Heart left ventricle (tissue), 16 donors: ENCODE measurements around the gene ADORA3. TPM values are rescaled to one million over a fixed set of nuclear protein-coding genes. Genes with fewer than 3 reads are reported as not detected.

Source experiments
- ATAC-seq, 4 donors: fragments of 200-7000 bp; cut with Tn5 transposase; one replicate each; pipeline ENCODE4 v1.9.1; 2020 to 2022; ENCODE audit warnings: moderate library complexity in 4 of 4, mild to moderate bottlenecking in 3 of 4, moderate number of reproducible peaks in 1 of 4
- DNase-seq, 5 donors: peaks; one replicate each; pipeline ENCODE4 v3.0.0-alpha.2; 2020
- H3K27ac ChIP-seq, 12 donors: fragments of 200-600 bp; sonication (generic) in 4 of 12; one replicate each; pipeline versions ENCODE4 v1.5.0 to v1.8.0; 2016 to 2022; ENCODE audit warnings: mild to moderate bottlenecking in 2 of 12
- H3K27me3 ChIP-seq, 9 donors: fragments of 200-600 bp; sonication (generic) in 2 of 9; one replicate each; pipeline versions ENCODE4 v1.5.1 to v1.8.0; 2016 to 2022; ENCODE audit warnings: mild to moderate bottlenecking in 3 of 9
- H3K36me3 ChIP-seq, 9 donors: fragments of 200-600 bp; sonication (generic) in 2 of 9; one replicate each; pipeline versions ENCODE4 v1.5.0 to v1.8.0; 2018 to 2022; ENCODE audit warnings: mild to moderate bottlenecking in 2 of 9
- H3K4me1 ChIP-seq, 12 donors: fragments of 200-600 bp; sonication (generic) in 4 of 12; one replicate each; pipeline versions ENCODE4 v1.5.0 to v1.8.0; 2016 to 2022; ENCODE audit warnings: mild to moderate bottlenecking in 3 of 12
- H3K4me3 ChIP-seq, 12 donors: fragments of 200-600 bp; sonication (generic) in 4 of 12; one replicate each; pipeline versions ENCODE4 v1.5.0 to v1.8.0; 2017 to 2022; ENCODE audit warnings: mild to moderate bottlenecking in 9 of 12, moderate library complexity in 4 of 12
- H3K9me3 ChIP-seq, 12 donors: fragments of 200-600 bp; sonication (generic) in 4 of 12; one replicate each; pipeline versions ENCODE4 v1.5.0 to v1.8.0; 2016 to 2022; ENCODE audit warnings: mild to moderate bottlenecking in 1 of 12
- CTCF ChIP-seq, 12 donors: fragments of 200-600 bp; sonication (generic) in 4 of 12; IDR thresholded peaks; one replicate each; pipeline versions ENCODE4 v1.5.0 to v1.8.0; 2018 to 2022; ENCODE audit warnings: antibody characterized with exemption in 12 of 12, mild to moderate bottlenecking in 5 of 12
- POLR2A ChIP-seq, 2 donors: fragments of 450-650 bp; IDR thresholded peaks; one replicate each; pipeline ENCODE4 v1.6.1; 2017; ENCODE audit warnings: antibody characterized with exemption in 2 of 2, mild to moderate bottlenecking in 2 of 2, moderate library complexity in 2 of 2
- WGBS, 4 donors: extraction: QIAGEN DNeasy Blood & Tissue Kit in 2 of 4; methylation state at CpG; one replicate each; pipeline versions ENCODE4 v1.1.5 to v1.1.7; 2013 to 2018; 5-methylcytosine and 5-hydroxymethylcytosine counted together
- intact Hi-C, 10 donors: fragments of 100-400 bp; cut with DNase I; formaldehyde crosslinking; loops; one replicate each; pipeline versions ENCODE4 v1.11.1 to v1.14.2; 2022
- polyA plus RNA-seq, 2 donors: library from polyadenylated mRNA; stranded (reverse); fragments of 200-250 nt; gene quantifications; one replicate each; pipeline ENCODE4 v1.2.3, GENCODE V29; 2013
- total RNA-seq, 9 donors: library from RNA; depleted of rRNA in 2 of 9; stranded (reverse); fragments of >200 nt in 2 of 9; fragmentation: NEBNext Ultra II Directional in 3 of 9; extraction: Animal tissue kit (Norgen Biotek cat#: 25700) in 3 of 9; gene quantifications; one replicate each; pipeline versions ENCODE4 v1.1.0 to v1.2.4, GENCODE V29; 2016 to 2023
- donor health status: ischemic (EF 13 %, LVEDD 7.1; RV severe dilation, severe dysfunction).
- donor health status: healthy with polysubstance abuse.
- donor health status: DM: no; HTN: yes; CAD: no.
- donor health status: DM: no; HTN: no; CAD: no.
- donor health status: ischemic (EF 25% LVEDD 6.9; RV normal size, moderate dysfunction).
- donor health status: ischemic (EF 25% LVEDD 5.7; RV mildly dilated, moderate dysfunction).
- donor health status: healthy.
- donor health status: DM: yes; HTN: yes; CAD: no.
- donor health status: ischemic (EF 35%, LVEDD 5.7; RV mildly dilated, moderate dysfunction).
- donor health status: nonischemic (EF 11% LVEDD 7.7; RV severe dilation, severe dysfunction).
- donor health status: DM: yes; HTN: yes; CAD: no.
- donor health status: PGD.
- donor health status: ischemic (EF 29% LVEDD 5.4; RV normal size, mild dysfunction).
- donor health status: nonischemic (EF 23%, LVEDD 6.1; RV moderate dilation, normal function).

Gene ADORA3
- total and polyA plus RNA-seq, 11 donors: 0.12 to 6.2 (median 1.5) TPM

GRCh38 chr1:111449703-111450017 is 53.8 kb downstream of the ADORA3 start:
- TF ChIP-seq POLR2A (IDR thresholded peaks at IDR 0.05) (no peak), CTCF (IDR thresholded peaks at IDR 0.05) (no peak)
- Histone ChIP-seq H3K27me3 (no peaks in the 10 kb centered on the region), H3K4me1 (peaks cover 5 to 69% (median 49%) of the 10 kb centered on the region in 12 donors), H3K27ac (peak overlapping the region; percentile 76 to 96 (median 90)), H3K4me3 (peak overlapping the region; percentile 58 to 96 (median 85)), H3K36me3 (peaks cover 2 to 63% (median 54%) of the 10 kb centered on the region in 9 donors), H3K9me3 (no peaks in the 10 kb centered on the region)
- ATAC-seq: no peak
- intact Hi-C loops: loop anchor here in 2 of 10 donors (2.0 to 5.0 kb wide), 2 partner anchors 59 to 307 kb away; partner anchors contain the start of genes CEPT1 (in 1 of the 2) and DRAM2 (in 1 of the 2)
- DNase-seq: no peak
- WGBS, 4 donors: 0 to 1% (median 1%) methylated on average over 8 of the region's 8 CpGs

Other genes starting within 250 kb of the ADORA3 start
- gene CHIA, start 212.8 kb downstream of the ADORA3 start, total RNA-seq: under 1 TPM in 1 of 9 donors, not detected in 8; 0.61 TPM
- gene CHIA, start 212.8 kb downstream of the ADORA3 start, polyA plus RNA-seq: under 1 TPM in 1 of 2 donors, not detected in 1; 0.10 TPM
- gene OVGP1, start 75.9 kb downstream of the ADORA3 start, total RNA-seq: 1 to 10 TPM in 1 of 9 donors, under 1 TPM in 8; 0.30 to 1.4 (median 0.63) TPM
- under 1 TPM; 0.28 to 0.61 TPM for gene OVGP1, start 75.9 kb downstream of the ADORA3 start, polyA plus RNA-seq
- 10 to 100 TPM; 30.5 to 48.4 (median 34.0) TPM for gene WDR77, start 54.4 kb downstream of the ADORA3 start, total RNA-seq
- 10 to 100 TPM; 25.6 to 64.3 TPM for gene WDR77, start 54.4 kb downstream of the ADORA3 start, polyA plus RNA-seq
- 100 to 1,000 TPM; 394 to 878 (median 625) TPM for gene ATP5PB, start 54.2 kb downstream of the ADORA3 start, total RNA-seq
- 100 to 1,000 TPM; 563 to 710 TPM for gene ATP5PB, start 54.2 kb downstream of the ADORA3 start, polyA plus RNA-seq
- gene C1orf162, start 29.6 kb downstream of the ADORA3 start, total RNA-seq: 10 to 100 TPM in 2 of 9 donors, 1 to 10 TPM in 7; 2.3 to 45.1 (median 6.5) TPM
- 1 to 10 TPM; 6.8 to 9.3 TPM for gene C1orf162, start 29.6 kb downstream of the ADORA3 start, polyA plus RNA-seq
- 10 to 100 TPM in 1 of 9 donors, 1 to 10 TPM in 4, under 1 TPM in 2, not detected in 2; 0.46 to 26.4 (median 2.2) TPM for gene TMIGD3, start within 50 bp of the ADORA3 start, total RNA-seq
- 1 to 10 TPM; 1.1 TPM for gene TMIGD3, start within 50 bp of the ADORA3 start, polyA plus RNA-seq
- gene RAP1A, start 116.2 kb upstream of the ADORA3 start, total RNA-seq: 100 to 1,000 TPM in 4 of 9 donors, 10 to 100 TPM in 5; 52.6 to 134 (median 99.1) TPM
- 10 to 100 TPM; 88.4 to 99.8 TPM for gene RAP1A, start 116.2 kb upstream of the ADORA3 start, polyA plus RNA-seq
- gene INKA2, start 235.8 kb upstream of the ADORA3 start, total RNA-seq: 10 to 100 TPM; 10.1 to 33.2 (median 14.0) TPM
- 10 to 100 TPM in 1 of 2 donors, 1 to 10 TPM in 1; 9.0 to 14.5 TPM for gene INKA2, start 235.8 kb upstream of the ADORA3 start, polyA plus RNA-seq